Activated T-helper 17 cell treated with anti-CD3 and anti-CD28 coated beads, Interleukin-2, amount 50 U/mL, for 72 hours (primary cell): Measurements from ENCODE around the gene RPL36. TPM values are rescaled to one million over a fixed set of nuclear protein-coding genes. Genes with fewer than 3 reads are reported as not detected.

Experiments used
- ATAC-seq: fragments of 150-1000 bp; cut with Tn5 transposase; replicated peaks from 2 replicates; pipeline ENCODE4 v1.10.0; 2021; ENCODE audit warnings: mild to moderate bottlenecking, moderate library complexity
- H3K27ac Mint-ChIP-seq: one replicate; pipeline ENCODE4 v1.8.0; 2022; ENCODE audit warnings: mixed read lengths
- H3K27me3 Mint-ChIP-seq: one replicate; pipeline ENCODE4 v1.8.0; 2022; ENCODE audit warnings: mixed read lengths
- H3K36me3 Mint-ChIP-seq: one replicate; pipeline ENCODE4 v1.8.0; 2022; ENCODE audit warnings: low read depth, mild to moderate bottlenecking, mixed read lengths
- H3K4me1 Mint-ChIP-seq: one replicate; pipeline ENCODE4 v1.8.0; 2022; ENCODE audit warnings: mixed read lengths
- H3K4me3 Mint-ChIP-seq: one replicate; pipeline ENCODE4 v1.8.0; 2022; ENCODE audit warnings: mild to moderate bottlenecking, mixed read lengths
- H3K9me3 Mint-ChIP-seq: one replicate; pipeline ENCODE4 v1.8.0; 2022; ENCODE audit warnings: mixed read lengths
- total RNA-seq, 2 donors: library from RNA; stranded (reverse); gene quantifications; one replicate each; pipeline ENCODE4 v1.2.3, GENCODE V29; 2022

RPL36 gene
- total RNA-seq, 2 donors from 2014 or later, result 860 to 1,029 TPM

DNA sequence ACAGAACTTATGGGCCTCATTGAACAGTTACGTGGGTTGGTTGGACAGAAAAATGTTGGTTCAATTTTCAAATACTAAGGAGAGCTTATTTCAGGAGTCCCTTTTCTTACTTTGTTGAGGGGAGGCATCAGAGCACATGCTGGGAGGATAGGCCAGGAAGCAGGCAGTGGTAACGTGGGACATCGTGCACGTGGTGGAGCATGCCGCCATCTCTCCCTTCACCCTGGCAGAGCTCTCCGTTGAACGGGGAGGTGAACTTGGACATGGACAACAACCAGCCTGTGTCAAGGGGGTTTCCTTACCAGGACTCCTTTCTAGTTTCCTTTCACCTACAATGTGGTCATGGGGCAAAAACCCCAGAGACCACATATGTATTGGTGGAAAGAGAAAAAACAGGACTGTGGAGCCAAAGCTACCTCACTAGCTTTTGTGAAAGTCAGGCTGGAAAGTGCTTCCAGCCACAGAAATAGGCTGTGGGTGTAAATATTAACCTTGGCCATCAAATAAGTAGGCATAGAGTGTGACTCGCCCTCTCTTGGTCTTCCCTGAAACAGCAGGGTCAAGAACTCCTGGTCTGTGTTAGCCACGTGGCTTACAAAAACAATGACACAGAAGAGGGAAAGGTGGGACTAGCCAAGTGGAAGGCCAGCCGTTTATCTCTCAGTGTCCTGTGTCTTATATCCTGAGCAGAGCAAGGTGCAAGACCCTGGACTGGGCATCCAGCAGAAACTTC is 24.1 kb upstream of the RPL36 start:
- Mint-ChIP-seq H3K4me3 (no peak overlapping the region), H3K36me3 (peaks cover 97% of the 10 kb centered on the region), H3K27me3 (no peaks in the 10 kb centered on the region), H3K4me1 (peaks cover 7% of the 10 kb centered on the region), H3K27ac (peak overlapping the region; percentile 60), H3K9me3 (no peaks in the 10 kb centered on the region)
- ATAC-seq, result peak; percentile 72

GRCh38 chr19:5666921-5667610 is 23.0 kb upstream of the RPL36 start:
- peaks cover 90% of the 10 kb centered on the region for H3K36me3 Mint-ChIP-seq
- H3K4me3 Mint-ChIP-seq, result no peak overlapping the region
- no peak overlapping the region for H3K27ac Mint-ChIP-seq
- ATAC-seq, result no peak
- no peaks in the 10 kb centered on the region for H3K27me3 Mint-ChIP-seq
- no peaks in the 10 kb centered on the region for H3K9me3 Mint-ChIP-seq
- peaks cover 7% of the 10 kb centered on the region for H3K4me1 Mint-ChIP-seq

DNA sequence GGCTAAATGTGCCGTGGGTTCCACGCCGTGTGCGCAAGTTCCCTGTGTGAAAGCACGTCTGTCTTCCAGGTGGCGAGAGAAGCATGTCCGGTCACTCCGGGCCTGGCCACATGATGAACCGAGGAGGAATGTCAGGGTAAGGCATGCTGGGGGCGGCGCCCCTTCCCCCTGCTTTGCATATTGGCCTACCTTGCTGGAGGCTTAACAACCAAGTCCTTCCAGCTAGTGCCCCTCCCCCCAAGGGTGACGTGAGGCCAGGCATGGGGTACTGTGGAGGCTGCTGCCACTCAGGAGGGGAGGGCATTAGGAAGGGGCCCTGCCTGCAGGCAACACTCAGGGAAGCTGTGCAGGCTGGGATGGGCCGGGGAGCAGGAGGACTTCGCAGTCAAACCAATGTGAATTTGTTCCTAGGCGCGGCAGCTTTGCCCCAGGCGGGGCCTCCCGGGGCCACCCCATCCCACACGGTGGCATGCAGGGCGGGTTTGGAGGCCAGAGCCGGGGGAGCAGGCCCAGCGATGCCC is 22.3 kb upstream of the RPL36 start:
- Mint-ChIP-seq H3K36me3 (peaks cover 82% of the 10 kb centered on the region), H3K27me3 (no peaks in the 10 kb centered on the region), H3K9me3 (no peaks in the 10 kb centered on the region), H3K27ac (no peak overlapping the region), H3K4me1 (peaks cover 7% of the 10 kb centered on the region), H3K4me3 (no peak overlapping the region)
- no peak for ATAC-seq

DNA sequence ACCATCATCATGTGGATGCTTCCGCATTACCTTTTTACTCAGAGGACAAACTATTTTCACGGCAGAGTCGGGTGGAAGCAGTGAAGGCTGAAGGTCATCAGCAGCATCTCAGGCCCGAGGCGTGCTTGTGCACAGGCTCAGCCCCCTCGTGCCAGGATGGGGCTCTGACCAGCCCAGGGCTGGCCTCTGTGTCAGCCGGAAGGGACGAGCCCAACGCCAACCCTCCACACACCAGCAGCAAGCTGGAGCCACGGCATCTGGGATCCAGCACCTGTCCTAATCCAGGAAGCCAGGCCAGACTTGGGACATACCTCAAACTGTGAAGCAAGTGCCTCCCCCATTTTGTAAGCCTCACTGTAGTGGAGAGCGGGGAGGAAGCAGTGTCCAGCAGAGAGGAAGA is 20.9 kb upstream of the RPL36 start:
- Mint-ChIP-seq H3K27me3 (no peaks in the 10 kb centered on the region), H3K36me3 (peaks cover 68% of the 10 kb centered on the region), H3K27ac (no peak overlapping the region)

GRCh38 chr19:5671600-5671999 is 18.5 kb upstream of the RPL36 start:
- Mint-ChIP-seq H3K4me3 (no peak overlapping the region), H3K27me3 (no peaks in the 10 kb centered on the region), H3K9me3 (no peaks in the 10 kb centered on the region), H3K27ac (no peak overlapping the region), H3K36me3 (peaks cover 45% of the 10 kb centered on the region), H3K4me1 (no peaks in the 10 kb centered on the region)
- ATAC-seq, result no peak

More for the DNA sequence above, 20.9 kb upstream of the RPL36 start:
- no peak for ATAC-seq
- Mint-ChIP-seq H3K4me3 (no peak overlapping the region), H3K4me1 (peaks cover 7% of the 10 kb centered on the region), H3K9me3 (no peaks in the 10 kb centered on the region)

- Mint-ChIP-seq H3K4me1 (no peaks in the 10 kb centered on the region), H3K9me3 (no peaks in the 10 kb centered on the region), H3K36me3 (peaks cover 32% of the 10 kb centered on the region), H3K27me3 (no peaks in the 10 kb centered on the region), H3K4me3 (no peak overlapping the region), H3K27ac (no peak overlapping the region)
- ATAC-seq, result no peak
Measured at GRCh38 chr19:5672708-5673459, 17.2 kb upstream of the RPL36 start.

GRCh38 chr19:5673752-5674151 is 16.3 kb upstream of the RPL36 start:
- no peak overlapping the region for H3K27ac Mint-ChIP-seq
- no peaks in the 10 kb centered on the region for H3K9me3 Mint-ChIP-seq
- H3K36me3 Mint-ChIP-seq, result peaks cover 23% of the 10 kb centered on the region
- H3K4me1 Mint-ChIP-seq, result no peaks in the 10 kb centered on the region
- no peak for ATAC-seq
- no peak overlapping the region for H3K4me3 Mint-ChIP-seq
- no peaks in the 10 kb centered on the region for H3K27me3 Mint-ChIP-seq

DNA sequence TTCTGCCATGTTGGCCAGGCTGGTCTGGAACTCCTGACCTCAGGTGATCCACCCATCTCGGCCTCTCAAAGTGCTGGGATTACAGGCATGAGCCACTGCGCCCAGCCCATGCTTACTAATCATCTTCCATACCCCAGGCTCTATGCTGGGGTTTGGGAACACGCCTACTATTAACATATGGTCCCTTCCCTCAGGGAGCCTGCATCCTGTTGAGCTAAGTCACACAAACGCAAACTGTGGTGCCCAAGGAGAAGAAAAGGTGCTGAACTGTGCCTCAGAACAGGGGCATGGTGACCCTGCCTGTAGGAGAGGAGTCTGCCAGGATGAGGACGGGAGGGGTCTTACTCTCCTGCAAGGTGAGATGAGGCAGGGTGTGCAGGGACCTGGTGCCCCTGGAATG is 15.4 kb upstream of the RPL36 start:
- Mint-ChIP-seq H3K9me3 (no peaks in the 10 kb centered on the region), H3K27ac (no peak overlapping the region), H3K4me1 (peaks cover 5% of the 10 kb centered on the region), H3K4me3 (no peak overlapping the region), H3K36me3 (peaks cover 13% of the 10 kb centered on the region), H3K27me3 (no peaks in the 10 kb centered on the region)
- no peak for ATAC-seq

DNA sequence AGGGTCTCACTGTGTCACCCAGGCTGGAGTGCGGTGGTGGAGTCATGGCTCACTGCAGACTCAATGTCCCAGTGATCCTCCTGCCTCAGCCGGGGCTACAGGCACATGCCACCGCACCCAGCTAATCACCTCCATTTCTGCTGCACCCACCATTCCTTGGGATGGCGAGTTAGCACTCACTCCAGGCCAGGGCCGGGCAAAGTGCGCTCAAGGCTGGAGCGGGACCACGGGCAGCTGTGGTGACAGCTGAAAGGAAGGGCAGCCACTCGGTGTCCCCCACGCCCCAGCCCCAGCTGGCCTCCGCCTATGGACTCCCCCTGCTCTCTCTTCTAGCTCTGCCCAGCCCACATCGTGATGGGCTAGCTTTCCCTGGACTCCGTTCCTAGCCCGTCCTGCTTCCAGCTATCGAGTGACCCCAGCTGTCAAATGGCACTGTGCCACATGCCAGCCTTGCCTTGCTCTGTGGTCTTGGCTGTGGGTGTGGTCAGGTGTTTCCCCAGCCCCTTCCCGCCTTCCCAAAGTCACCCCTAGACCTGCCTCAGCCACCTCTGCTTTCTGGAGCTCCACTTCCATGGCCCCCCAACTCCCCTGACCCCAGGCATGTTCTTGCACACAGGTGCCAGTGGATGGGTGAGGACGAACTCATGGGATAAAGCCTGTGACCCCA is 13.9 kb upstream of the RPL36 start:
- Mint-ChIP-seq H3K27me3 (no peaks in the 10 kb centered on the region), H3K9me3 (no peaks in the 10 kb centered on the region), H3K4me1 (peaks cover 6% of the 10 kb centered on the region), H3K27ac (no peak overlapping the region), H3K36me3 (peaks cover 9% of the 10 kb centered on the region), H3K4me3 (no peak overlapping the region)
- ATAC-seq, result no peak

DNA sequence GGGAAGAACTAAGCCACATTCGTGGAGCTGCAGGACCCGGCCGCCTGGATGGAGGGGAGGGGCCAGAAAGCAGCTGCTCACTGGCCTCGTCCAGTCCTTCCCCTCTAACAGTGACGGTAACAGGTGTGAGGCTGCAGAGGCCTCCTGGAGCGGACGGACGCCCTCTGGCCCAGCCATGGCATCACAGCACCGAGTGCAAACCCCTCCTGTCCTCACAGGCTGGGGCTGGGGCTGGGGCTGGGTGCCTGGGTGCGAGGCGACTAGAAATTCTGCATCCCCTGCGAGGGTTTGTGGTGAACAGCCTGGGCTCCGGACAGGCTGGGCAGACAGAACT is 13.4 kb upstream of the RPL36 start:
- H3K9me3 Mint-ChIP-seq, result peaks cover 4% of the 10 kb centered on the region
- H3K27ac Mint-ChIP-seq, result no peak overlapping the region
- peaks cover 7% of the 10 kb centered on the region for H3K36me3 Mint-ChIP-seq
- H3K4me1 Mint-ChIP-seq, result peaks cover 11% of the 10 kb centered on the region
- H3K27me3 Mint-ChIP-seq, result no peaks in the 10 kb centered on the region
- H3K4me3 Mint-ChIP-seq, result no peak overlapping the region
- no peak for ATAC-seq

DNA sequence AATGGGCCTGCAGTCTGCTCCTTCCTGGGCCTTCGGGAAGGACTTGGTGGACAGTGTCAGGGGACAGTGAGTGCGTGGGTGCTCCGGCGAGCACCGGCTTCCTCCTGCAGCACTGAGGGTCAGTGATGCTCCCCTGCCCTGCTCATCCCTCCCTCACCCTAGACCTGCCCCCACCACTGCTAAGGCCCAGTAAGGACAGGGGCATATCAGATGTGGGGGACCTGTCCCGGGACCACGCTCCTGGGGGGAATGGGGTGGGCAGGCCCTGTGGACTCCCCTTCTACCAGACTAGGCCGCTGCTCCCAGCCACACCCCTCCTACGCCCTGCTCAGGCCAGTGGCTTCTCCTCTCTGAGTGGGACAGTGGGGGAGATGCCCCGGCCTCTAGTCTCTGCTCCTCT is 13.0 kb upstream of the RPL36 start:
- peaks cover 4% of the 10 kb centered on the region for H3K9me3 Mint-ChIP-seq
- no peak overlapping the region for H3K4me3 Mint-ChIP-seq
- H3K36me3 Mint-ChIP-seq, result peaks cover 7% of the 10 kb centered on the region
- no peak for ATAC-seq
- H3K27me3 Mint-ChIP-seq, result no peaks in the 10 kb centered on the region
- no peak overlapping the region for H3K27ac Mint-ChIP-seq
- peaks cover 15% of the 10 kb centered on the region for H3K4me1 Mint-ChIP-seq

DNA sequence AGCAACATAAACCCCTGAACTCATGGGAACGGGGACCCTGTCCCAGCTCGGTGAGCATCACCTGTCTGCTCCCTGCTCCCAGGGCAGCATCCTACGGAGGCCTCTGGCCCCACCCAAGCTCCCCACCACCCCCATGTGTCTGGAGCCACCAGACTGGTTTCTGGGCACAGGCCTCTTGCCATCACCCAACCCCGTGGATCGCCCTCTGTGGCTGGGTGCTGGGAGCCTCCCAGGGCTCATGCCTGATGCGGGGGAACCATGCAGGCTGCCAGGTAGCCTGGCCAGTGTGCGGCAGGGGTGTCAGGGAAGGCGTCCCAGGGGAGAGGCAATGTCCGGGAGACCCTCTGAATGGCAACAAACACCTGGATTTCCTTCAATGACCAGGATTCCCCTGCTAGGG is 12.5 kb upstream of the RPL36 start:
- no peak overlapping the region for H3K27ac Mint-ChIP-seq
- no peaks in the 10 kb centered on the region for H3K27me3 Mint-ChIP-seq
- no peak for ATAC-seq
- H3K4me3 Mint-ChIP-seq, result no peak overlapping the region
- H3K4me1 Mint-ChIP-seq, result peaks cover 18% of the 10 kb centered on the region
- peaks cover 4% of the 10 kb centered on the region for H3K9me3 Mint-ChIP-seq
- H3K36me3 Mint-ChIP-seq, result peaks cover 7% of the 10 kb centered on the region

DNA sequence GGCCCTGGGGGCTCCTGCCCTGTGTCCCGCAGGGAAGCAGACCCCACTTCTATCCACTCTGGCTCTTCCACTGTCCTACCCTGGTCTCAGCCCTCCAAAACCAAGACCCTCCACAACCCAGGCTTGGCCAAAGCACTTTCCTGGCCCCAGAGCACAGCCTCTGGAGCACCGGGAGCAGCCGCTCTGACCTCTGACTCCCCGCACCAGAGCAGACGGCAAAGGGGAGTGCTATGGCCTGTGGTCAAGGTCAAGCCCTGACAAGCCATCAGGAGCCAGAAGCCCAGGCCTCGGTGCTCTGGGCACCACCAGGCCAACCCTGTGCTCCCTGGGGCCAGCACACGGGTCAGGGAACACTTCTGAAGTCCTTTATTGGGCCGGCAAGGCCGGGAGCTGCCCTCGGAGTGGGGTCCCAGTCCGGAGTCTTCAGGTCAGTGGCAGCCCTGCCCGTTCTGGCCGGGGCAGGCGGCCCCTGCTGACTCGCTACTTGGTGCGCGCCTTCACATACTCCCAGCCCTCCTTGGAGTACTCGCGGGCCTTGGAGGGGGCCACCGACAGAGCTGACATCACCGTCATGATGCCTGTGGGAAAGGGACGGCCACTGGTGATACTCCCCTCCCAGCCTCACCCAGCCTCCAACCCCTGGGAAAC is 11.9 kb upstream of the RPL36 start:
- peaks cover 4% of the 10 kb centered on the region for H3K9me3 Mint-ChIP-seq
- peaks cover 7% of the 10 kb centered on the region for H3K36me3 Mint-ChIP-seq
- H3K27ac Mint-ChIP-seq, result no peak overlapping the region
- H3K4me3 Mint-ChIP-seq, result no peak overlapping the region
- ATAC-seq, result no peak
- H3K27me3 Mint-ChIP-seq, result no peaks in the 10 kb centered on the region
- peaks cover 18% of the 10 kb centered on the region for H3K4me1 Mint-ChIP-seq
